Gastroesophageal sphincter (tissue), 4 donors: Measurements from ENCODE around the gene SCAF1. TPM values are rescaled to one million over a fixed set of nuclear protein-coding genes. Genes with fewer than 3 reads are reported as not detected.
A peak's percentile ranks its signal among the peaks of the same experiment; 100 is the strongest.

Experiments
- ATAC-seq: fragments of 150-250 bp; one replicate; pipeline ENCODE4 v1.9.1; 2016; ENCODE audit warnings: mild to moderate bottlenecking, moderate library complexity
- H3K27ac ChIP-seq, 4 donors: fragments of 200-600 bp; sonication (generic) in 3 of 4; 1 replicate in 3 of 4; 2 replicates in 1 of 4; pipeline ENCODE4 v1.5.1; 2016 to 2019
- H3K27me3 ChIP-seq: fragments of 200-600 bp; sonication (generic); one replicate; pipeline ENCODE4 v1.5.1; 2019
- H3K36me3 ChIP-seq, 2 donors: fragments of 200-600 bp; sonication (generic); one replicate each; pipeline ENCODE4 v1.5.1; 2019; ENCODE audit warnings: control low read depth in 1 of 2
- H3K4me1 ChIP-seq, 3 donors: fragments of 200-600 bp; sonication (generic); 1 replicate in 2 of 3; 2 replicates in 1 of 3; pipeline ENCODE4 v1.5.1; 2016 to 2019; ENCODE audit warnings: control low read depth in 2 of 3
- H3K4me3 ChIP-seq, 2 donors: fragments of 200-600 bp; sonication (generic); one replicate each; pipeline ENCODE4 v1.5.1; 2019; ENCODE audit warnings: mild to moderate bottlenecking in 1 of 2, moderate library complexity in 1 of 2
- H3K9me3 ChIP-seq, 3 donors: fragments of 200-600 bp; sonication (generic); one replicate each; pipeline ENCODE4 v1.5.1; 2017 to 2019; ENCODE audit warnings: control low read depth in 2 of 3
- EP300 ChIP-seq: sonication (generic); formaldehyde crosslinking; IDR thresholded peaks from one replicate; pipeline ENCODE4 v1.6.1; 2017; ENCODE audit warnings: antibody characterized with exemption, mild to moderate bottlenecking
- POLR2A ChIP-seq, 2 donors: fragments of 450-650 bp; IDR thresholded peaks; one replicate each; pipeline ENCODE4 v1.6.1; 2017; ENCODE audit warnings: antibody characterized with exemption in 2 of 2, mild to moderate bottlenecking in 2 of 2, moderate library complexity in 1 of 2
- POLR2AphosphoS5 ChIP-seq: sonication (generic); formaldehyde crosslinking; IDR thresholded peaks from one replicate; pipeline ENCODE4 v1.6.1; 2017; ENCODE audit warnings: antibody characterized with exemption
- WGBS, 2 donors: methylation state at CpG; one replicate each; pipeline ENCODE4 v1.1.5; 2018; ENCODE audit warnings: low coverage in 1 of 2; 5-methylcytosine and 5-hydroxymethylcytosine counted together
- total RNA-seq, 4 donors: library from RNA; depleted of rRNA; stranded (reverse); fragments of >200 nt; gene quantifications; one replicate each; pipeline ENCODE4 v1.1.0, GENCODE V29; 2016
- TF ChIP-seq, protein P1 (sequence below), 4 experiments: fragments of 200-600 bp in 2 of 4; fragments of 450-650 bp in 2 of 4; sonication (generic) in 1 of 4; IDR thresholded peaks; one replicate each; pipeline ENCODE4 v1.5.1; 2017 to 2019; ENCODE audit warnings: antibody characterized with exemption in 4 of 4, mild to moderate bottlenecking in 2 of 4, moderate library complexity in 2 of 4

SCAF1 gene
- total RNA-seq, 4 donors from 2014 or later: 18.2 to 37.5 (median 18.5) TPM

DNA sequence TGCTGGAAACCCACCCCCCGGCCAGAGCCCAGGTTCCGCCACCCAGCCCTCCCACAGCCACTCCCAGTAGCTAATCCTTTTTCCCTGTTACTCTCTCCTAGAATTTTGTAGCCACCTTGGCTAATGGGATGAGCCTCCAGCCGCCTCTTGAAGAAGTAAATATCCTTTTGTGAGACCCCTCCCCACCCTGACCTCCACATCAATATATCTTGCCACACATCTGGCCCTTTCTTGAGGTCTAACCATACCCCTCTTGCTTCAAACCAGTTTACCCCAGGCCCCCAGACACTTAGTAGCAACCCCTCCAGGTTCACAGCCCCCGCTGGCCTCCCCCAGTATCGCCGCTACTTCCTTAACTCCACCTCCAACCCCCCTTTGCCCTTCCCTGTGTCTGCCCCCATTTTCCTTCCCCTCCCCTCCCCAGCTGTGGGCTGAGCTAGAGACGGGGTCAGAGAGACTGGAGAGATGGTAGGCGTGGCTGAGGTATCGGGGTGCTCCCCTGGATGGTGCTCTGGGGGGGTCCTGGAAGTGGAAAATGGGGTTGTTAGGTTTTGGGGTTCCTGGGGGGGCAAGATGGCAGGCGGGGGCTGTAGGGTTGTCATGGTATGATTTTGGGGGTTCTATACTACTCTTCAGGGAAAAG lies 37.9 kb downstream of the SCAF1 start:
- Histone ChIP-seq H3K36me3 (peaks cover 0 to 41% of the 10 kb centered on the region in 2 donors), H3K4me3 (peak overlapping the region in 1 of 2 donors; percentile 34), H3K27me3 (no peaks in the 10 kb centered on the region), H3K4me1 (peaks cover 0 to 60% (median 19%) of the 10 kb centered on the region in 3 donors), H3K9me3 (no peaks in the 10 kb centered on the region), H3K27ac (peak overlapping the region in 3 of 4 donors; percentile 59 to 71 (median 67))
- TF ChIP-seq POLR2A (IDR thresholded peaks at IDR 0.05) (no peak), EP300 (no peak), POLR2AphosphoS5 (no peak)
- TF ChIP-seq, protein P1, sequence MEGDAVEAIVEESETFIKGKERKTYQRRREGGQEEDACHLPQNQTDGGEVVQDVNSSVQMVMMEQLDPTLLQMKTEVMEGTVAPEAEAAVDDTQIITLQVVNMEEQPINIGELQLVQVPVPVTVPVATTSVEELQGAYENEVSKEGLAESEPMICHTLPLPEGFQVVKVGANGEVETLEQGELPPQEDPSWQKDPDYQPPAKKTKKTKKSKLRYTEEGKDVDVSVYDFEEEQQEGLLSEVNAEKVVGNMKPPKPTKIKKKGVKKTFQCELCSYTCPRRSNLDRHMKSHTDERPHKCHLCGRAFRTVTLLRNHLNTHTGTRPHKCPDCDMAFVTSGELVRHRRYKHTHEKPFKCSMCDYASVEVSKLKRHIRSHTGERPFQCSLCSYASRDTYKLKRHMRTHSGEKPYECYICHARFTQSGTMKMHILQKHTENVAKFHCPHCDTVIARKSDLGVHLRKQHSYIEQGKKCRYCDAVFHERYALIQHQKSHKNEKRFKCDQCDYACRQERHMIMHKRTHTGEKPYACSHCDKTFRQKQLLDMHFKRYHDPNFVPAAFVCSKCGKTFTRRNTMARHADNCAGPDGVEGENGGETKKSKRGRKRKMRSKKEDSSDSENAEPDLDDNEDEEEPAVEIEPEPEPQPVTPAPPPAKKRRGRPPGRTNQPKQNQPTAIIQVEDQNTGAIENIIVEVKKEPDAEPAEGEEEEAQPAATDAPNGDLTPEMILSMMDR (IDR thresholded peaks at IDR 0.05): no peak
- 34 to 69% methylated on average over 5 to 7 of the region's 10 CpGs for WGBS, 2 donors
- ATAC-seq: no peak

DNA sequence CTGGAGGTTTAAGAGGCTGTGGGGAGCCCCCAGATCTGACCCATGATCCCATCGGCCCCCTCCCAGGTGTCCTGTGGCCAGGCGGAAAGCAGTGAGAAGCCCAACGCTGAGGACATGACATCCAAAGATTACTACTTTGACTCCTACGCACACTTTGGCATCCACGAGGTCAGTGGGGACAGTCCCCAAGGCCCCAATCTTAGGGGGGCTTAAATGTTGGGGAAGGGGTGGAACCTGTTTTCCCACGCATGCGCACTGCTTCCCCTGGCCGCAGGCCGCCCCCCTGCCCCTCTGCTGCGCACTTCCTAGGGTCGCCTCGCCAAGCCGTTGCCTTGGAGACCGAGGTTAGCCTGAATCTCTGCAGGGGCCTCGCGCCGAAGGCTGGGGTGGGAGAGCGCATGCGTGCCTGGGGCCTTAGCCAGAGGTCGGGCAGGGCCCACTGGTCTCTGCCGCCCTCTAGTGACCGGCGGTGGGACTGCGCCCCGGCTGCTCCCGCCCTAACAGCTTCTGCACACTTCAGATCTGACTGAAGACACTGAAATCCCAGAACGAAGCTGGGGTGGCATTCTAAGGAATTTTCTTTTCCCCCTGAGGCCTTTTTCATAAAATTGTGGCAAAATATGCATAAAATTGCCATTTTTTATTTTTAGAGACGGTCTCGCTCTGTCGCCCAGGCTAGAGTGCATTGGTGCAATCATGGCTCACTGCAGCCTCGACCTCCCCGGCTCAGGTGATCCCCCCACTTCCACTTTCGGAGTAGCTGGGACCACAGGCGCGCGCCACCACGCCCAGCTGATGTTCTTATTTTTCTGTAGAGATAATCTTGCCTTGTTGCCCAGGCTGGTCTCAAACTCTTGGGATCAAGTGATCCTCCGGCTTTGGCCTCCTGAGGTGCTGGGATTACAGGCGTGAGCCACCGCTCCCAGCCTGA lies 38.7 kb downstream of the SCAF1 start:
- ATAC-seq: no peak
- Histone ChIP-seq H3K27ac (peak overlapping the region in 3 of 4 donors; percentile 59 to 71 (median 67)), H3K4me1 (peaks cover 0 to 52% (median 19%) of the 10 kb centered on the region in 3 donors), H3K4me3 (peak overlapping the region in 1 of 2 donors; percentile 34), H3K9me3 (no peaks in the 10 kb centered on the region), H3K36me3 (peaks cover 0 to 49% of the 10 kb centered on the region in 2 donors), H3K27me3 (no peaks in the 10 kb centered on the region)
- TF ChIP-seq POLR2A (IDR thresholded peaks at IDR 0.05) (no peak), EP300 (no peak), POLR2AphosphoS5 (no peak)
- TF ChIP-seq, protein P1 (IDR thresholded peaks at IDR 0.05): peak in 3 of 4 experiments; percentile 95 to 100 (median 96)
- 43 to 57% methylated on average over 11 to 13 of the region's 40 CpGs for WGBS, 2 donors

DNA sequence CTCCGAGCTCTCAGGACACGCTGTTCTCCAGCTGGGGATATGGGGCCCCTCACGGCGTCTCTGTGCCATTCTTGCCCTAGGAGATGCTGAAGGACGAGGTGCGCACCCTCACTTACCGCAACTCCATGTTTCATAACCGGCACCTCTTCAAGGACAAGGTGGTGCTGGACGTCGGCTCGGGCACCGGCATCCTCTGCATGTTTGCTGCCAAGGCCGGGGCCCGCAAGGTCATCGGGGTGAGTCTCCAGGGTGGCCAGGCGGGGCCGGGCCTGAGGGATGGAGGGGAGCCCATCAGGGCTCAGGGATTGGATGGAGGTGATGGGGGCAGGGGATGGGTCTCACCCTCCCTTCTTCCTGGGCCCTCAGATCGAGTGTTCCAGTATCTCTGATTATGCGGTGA lies 39.8 kb downstream of the SCAF1 start:
- Histone ChIP-seq H3K4me1 (peaks cover 0 to 46% (median 19%) of the 10 kb centered on the region in 3 donors), H3K9me3 (no peaks in the 10 kb centered on the region), H3K4me3 (no peak overlapping the region), H3K27me3 (no peaks in the 10 kb centered on the region), H3K27ac (no peak overlapping the region), H3K36me3 (peaks cover 0 to 60% of the 10 kb centered on the region in 2 donors)
- ATAC-seq: no peak
- WGBS, 2 donors: 77 to 91% methylated on average over 3 to 14 of the region's 19 CpGs
- TF ChIP-seq, protein P1 (IDR thresholded peaks at IDR 0.05): no peak

DNA sequence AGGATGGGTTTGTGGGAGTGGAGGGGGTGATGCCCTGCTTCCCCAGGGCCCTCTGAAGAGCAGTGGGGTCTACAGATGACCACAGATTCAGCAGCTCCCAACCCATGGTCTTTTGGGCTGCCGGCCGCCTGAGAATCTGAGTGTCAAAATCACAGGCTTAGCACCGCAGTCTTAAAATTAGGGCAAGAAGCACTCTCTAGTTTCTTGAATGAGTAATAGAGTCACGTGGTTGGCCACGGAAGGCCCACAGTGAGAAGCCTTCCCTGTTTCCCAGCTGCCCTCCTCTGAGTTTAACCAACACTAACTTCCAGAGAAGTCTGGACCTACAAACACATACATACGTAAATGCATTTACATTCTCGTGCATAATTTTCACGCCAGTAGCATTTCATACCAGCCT lies 40.3 kb downstream of the SCAF1 start:
- Histone ChIP-seq H3K4me1 (peaks cover 0 to 46% (median 19%) of the 10 kb centered on the region in 3 donors), H3K36me3 (peaks cover 0 to 64% of the 10 kb centered on the region in 2 donors), H3K4me3 (no peak overlapping the region), H3K27ac (no peak overlapping the region), H3K27me3 (no peaks in the 10 kb centered on the region), H3K9me3 (no peaks in the 10 kb centered on the region)
- TF ChIP-seq, protein P1 (IDR thresholded peaks at IDR 0.05): no peak
- TF ChIP-seq POLR2AphosphoS5 (no peak), POLR2A (IDR thresholded peaks at IDR 0.05) (no peak), EP300 (no peak)
- ATAC-seq: no peak
- 81 to 89% methylated on average over 3 to 6 of the region's 8 CpGs for WGBS, 2 donors
